ENCODE results near the gene PDLIM5.

GRCh38 chr4:94419956-94420355 lies 31.8 kb upstream of the PDLIM5 start:
- TF ChIP-seq CREB1 (IDR thresholded peaks at IDR 0.05; ENCODE audit: low read depth) (no peak), EP300 (IDR thresholded peaks at IDR 0.05; ENCODE audit: borderline replicate concordance) (no peak), YY1 (IDR thresholded peaks at IDR 0.05; ENCODE audit: low read depth) (no peak), CEBPB (IDR thresholded peaks at IDR 0.05) (no peak), TAF1 (IDR thresholded peaks at IDR 0.05; ENCODE audit: low read depth) (no peak), REST (IDR thresholded peaks at IDR 0.05; ENCODE audit: low read depth) (no peak), FOXM1 (IDR thresholded peaks at IDR 0.05; ENCODE audit: borderline replicate concordance, low read depth) (no peak), MAX (IDR thresholded peaks at IDR 0.05) (no peak), ZBTB7A (IDR thresholded peaks at IDR 0.05; ENCODE audit: low read depth) (no peak), EGR1 (IDR thresholded peaks at IDR 0.05) (no peak), TEAD4 (IDR thresholded peaks at IDR 0.05) (no peak), RAD21 (IDR thresholded peaks at IDR 0.05; ENCODE audit: low read depth) (no peak)
